ENCODE data around the gene TXNRD2.
"Not testable (repeated sequence)": the region's sequence is repeated elsewhere in the genome, so short reads cannot be mapped to it uniquely, and the experiment has no call there.

The TXNRD2 gene

GRCh38 chr22:19842393-19843106 lies 99.1 kb downstream of the TXNRD2 start:
- no peak for DNase-seq

GRCh38 chr22:19841641-19842392 lies 99.8 kb downstream of the TXNRD2 start:
- no peak for DNase-seq

- no peak for DNase-seq
Measured at GRCh38 chr22:19840955-19841640, 100.5 kb downstream of the TXNRD2 start.

- no peak for DNase-seq
Measured at GRCh38 chr22:19840059-19840458, 101.6 kb downstream of the TXNRD2 start.

- DNase-seq, result no peak
Measured at GRCh38 chr22:19837915-19838314, 103.7 kb downstream of the TXNRD2 start.

- DNase-seq, result peak; percentile 14
Measured at GRCh38 chr22:19836512-19836911, 105.1 kb downstream of the TXNRD2 start.

GRCh38 chr22:19834599-19834998 lies 107.0 kb downstream of the TXNRD2 start:
- no peak for DNase-seq

- DNase-seq, result not testable (repeated sequence)
Measured at GRCh38 chr22:19833327-19833726, 108.3 kb downstream of the TXNRD2 start.

GRCh38 chr22:19832476-19833108 lies 109.0 kb downstream of the TXNRD2 start:
- no peak for DNase-seq

GRCh38 chr22:19831979-19832378 lies 109.6 kb downstream of the TXNRD2 start:
- not testable (repeated sequence) for DNase-seq

- DNase-seq, result no peak
Measured at GRCh38 chr22:19831016-19831415, 110.6 kb downstream of the TXNRD2 start.

- DNase-seq, result no peak
Measured at GRCh38 chr22:19828035-19828401, 113.6 kb downstream of the TXNRD2 start.

- no peak for DNase-seq
Measured at GRCh38 chr22:19827341-19828034, 114.1 kb downstream of the TXNRD2 start.

- DNase-seq, result no peak
Measured at GRCh38 chr22:19826619-19826950, 115.0 kb downstream of the TXNRD2 start.

GRCh38 chr22:19825904-19826618 lies 115.6 kb downstream of the TXNRD2 start:
- DNase-seq, result no peak

Data from fibroblast of skin of abdomen (primary cell).